ENCODE data around the gene SLC16A4.

Gene SLC16A4

GRCh38 chr1:110339407-110340206, 51.2 kb downstream of the SLC16A4 start:
- peak; percentile 61 for DNase-seq
- Histone ChIP-seq H3K9me3 (no peaks in the 10 kb centered on the region), H3K36me3 (peaks cover 35% of the 10 kb centered on the region), H3K4me3 (ENCODE audit: low read depth, low read length) (peak overlapping the region; percentile 90), H3K27me3 (no peaks in the 10 kb centered on the region), H3K4me1 (peaks cover 12% of the 10 kb centered on the region; the same call in 1 of the 2 replicates)
- TF ChIP-seq, protein P1, sequence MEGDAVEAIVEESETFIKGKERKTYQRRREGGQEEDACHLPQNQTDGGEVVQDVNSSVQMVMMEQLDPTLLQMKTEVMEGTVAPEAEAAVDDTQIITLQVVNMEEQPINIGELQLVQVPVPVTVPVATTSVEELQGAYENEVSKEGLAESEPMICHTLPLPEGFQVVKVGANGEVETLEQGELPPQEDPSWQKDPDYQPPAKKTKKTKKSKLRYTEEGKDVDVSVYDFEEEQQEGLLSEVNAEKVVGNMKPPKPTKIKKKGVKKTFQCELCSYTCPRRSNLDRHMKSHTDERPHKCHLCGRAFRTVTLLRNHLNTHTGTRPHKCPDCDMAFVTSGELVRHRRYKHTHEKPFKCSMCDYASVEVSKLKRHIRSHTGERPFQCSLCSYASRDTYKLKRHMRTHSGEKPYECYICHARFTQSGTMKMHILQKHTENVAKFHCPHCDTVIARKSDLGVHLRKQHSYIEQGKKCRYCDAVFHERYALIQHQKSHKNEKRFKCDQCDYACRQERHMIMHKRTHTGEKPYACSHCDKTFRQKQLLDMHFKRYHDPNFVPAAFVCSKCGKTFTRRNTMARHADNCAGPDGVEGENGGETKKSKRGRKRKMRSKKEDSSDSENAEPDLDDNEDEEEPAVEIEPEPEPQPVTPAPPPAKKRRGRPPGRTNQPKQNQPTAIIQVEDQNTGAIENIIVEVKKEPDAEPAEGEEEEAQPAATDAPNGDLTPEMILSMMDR (IDR thresholded peaks at IDR 0.05; ENCODE audit: low read depth, low read length): peak; percentile 24; the same call in 1 of the 2 replicates

DNA sequence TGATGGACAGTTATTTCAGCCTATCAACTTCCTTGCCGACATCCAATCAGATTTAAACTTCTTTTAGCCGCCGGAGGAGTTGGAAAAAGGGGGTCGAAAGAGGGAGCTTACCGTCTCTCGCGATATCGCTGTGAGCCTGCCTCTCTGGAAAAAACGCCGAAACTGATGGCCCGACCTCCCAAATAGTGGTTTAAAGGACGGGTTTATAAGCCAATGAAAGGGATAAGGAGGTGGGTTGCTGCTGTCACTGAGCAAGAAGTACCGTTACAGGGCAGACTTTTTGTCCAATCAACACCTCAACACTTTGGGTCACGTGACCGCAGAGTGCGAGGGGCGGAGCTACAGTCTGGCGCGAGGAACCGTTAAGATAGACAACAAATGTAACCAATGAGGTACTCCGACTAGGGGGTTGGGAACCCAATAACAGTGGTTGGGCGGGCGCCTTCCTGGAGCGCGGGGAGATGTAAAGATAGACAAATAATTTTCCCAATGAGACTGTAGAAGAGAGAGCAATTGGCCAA, 51.9 kb downstream of the SLC16A4 start, which contains the start of gene RBM15:
TSS of gene RBM15 (plus strand) at position 492 of the 521 bp plus-strand sequence. CDS start at position 521, 29 bp downstream.
- DNase-seq: peak; percentile 97
- Histone ChIP-seq H3K9me3 (no peaks in the 10 kb centered on the region), H3K4me3 (ENCODE audit: low read depth, low read length) (peak within 1 kb of the TSS; percentile 90), H3K27me3 (no peaks in the 10 kb centered on the region), H3K36me3 (peaks cover 30% of the 10 kb centered on the region), H3K4me1 (peaks cover 12% of the 10 kb centered on the region; the same call in 1 of the 2 replicates)
- TF ChIP-seq, protein P1 (IDR thresholded peaks at IDR 0.05; ENCODE audit: low read depth, low read length): no peak

- H3K36me3 ChIP-seq: peaks cover 25% of the 10 kb centered on the region
- TF ChIP-seq, protein P1 (IDR thresholded peaks at IDR 0.05; ENCODE audit: low read depth, low read length): peak; percentile 50
- H3K9me3 ChIP-seq: no peaks in the 10 kb centered on the region
- peaks cover 12% of the 10 kb centered on the region; the same call in 1 of the 2 replicates for H3K4me1 ChIP-seq
- no peaks in the 10 kb centered on the region for H3K27me3 ChIP-seq
- DNase-seq: peak; percentile 96
- H3K4me3 ChIP-seq (ENCODE audit: low read depth, low read length): peak overlapping the region; percentile 90
These were observed 52.4 kb downstream of the SLC16A4 start for GRCh38 chr1:110338309-110338885.

DNA sequence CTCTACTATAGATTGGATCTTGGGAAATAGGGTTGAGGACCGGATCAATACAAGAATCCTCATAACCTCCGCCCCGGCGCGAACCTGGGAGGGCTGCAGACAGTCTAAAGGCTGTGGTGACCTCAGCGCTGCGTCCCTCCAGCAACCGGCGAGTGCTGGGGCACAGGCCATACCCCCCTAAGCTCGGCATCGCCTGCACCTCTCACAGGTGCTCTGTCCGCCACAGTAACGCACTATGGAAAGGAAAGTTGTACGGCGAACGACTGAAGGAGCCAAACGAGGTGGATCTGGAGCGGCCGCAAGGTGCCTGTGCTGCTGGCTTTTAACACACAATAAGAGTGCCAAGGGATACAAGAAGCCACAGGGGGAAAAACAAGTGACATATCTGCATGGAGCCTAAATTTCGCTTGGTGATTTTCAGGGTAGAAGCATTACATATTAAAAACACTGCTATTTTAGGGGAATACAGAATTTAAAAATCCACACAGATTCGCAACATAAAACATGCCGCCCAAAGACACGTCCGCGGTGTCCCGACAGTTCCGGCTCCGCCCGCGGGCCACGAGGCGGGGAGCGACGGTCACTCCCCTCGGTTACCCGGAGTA, 53.0 kb downstream of the SLC16A4 start:
- H3K27me3 ChIP-seq: no peaks in the 10 kb centered on the region
- H3K4me1 ChIP-seq: peaks cover 12% of the 10 kb centered on the region; the same call in 1 of the 2 replicates
- TF ChIP-seq, protein P1 (IDR thresholded peaks at IDR 0.05; ENCODE audit: low read depth, low read length): no peak
- peak; percentile 55 for DNase-seq
- H3K36me3 ChIP-seq: peaks cover 25% of the 10 kb centered on the region
- H3K4me3 ChIP-seq (ENCODE audit: low read depth, low read length): peak overlapping the region; percentile 90
- H3K9me3 ChIP-seq: no peaks in the 10 kb centered on the region

- DNase-seq: peak; percentile 60
- no peaks in the 10 kb centered on the region for H3K27me3 ChIP-seq
- H3K9me3 ChIP-seq: no peaks in the 10 kb centered on the region
- peaks cover 15% of the 10 kb centered on the region for H3K36me3 ChIP-seq
- TF ChIP-seq, protein P1 (IDR thresholded peaks at IDR 0.05; ENCODE audit: low read depth, low read length): no peak
- H3K4me1 ChIP-seq: peaks cover 12% of the 10 kb centered on the region; the same call in 1 of the 2 replicates
- H3K4me3 ChIP-seq (ENCODE audit: low read depth, low read length): peak overlapping the region; percentile 90; the same call in 1 of the 2 replicates
These were observed 54.4 kb downstream of the SLC16A4 start for GRCh38 chr1:110336300-110337039.

All from BE2C (cell line).